Measurements from ENCODE around the gene RAD1.
"Not testable (repeated sequence)": the region's sequence is repeated elsewhere in the genome, so short reads cannot be mapped to it uniquely, and the experiment has no call there.

RAD1 gene

GRCh38 chr5:34915139-34915855, at the start of gene RAD1, which contains the start of gene BRIX1:
RAD1 (minus strand) TSS chr5:34915504; CDS start chr5:34914892, 612 bp downstream.
BRIX1 (plus strand) TSS chr5:34915711; CDS start chr5:34915739, 28 bp downstream.
- DNase-seq, result peak; percentile 99

GRCh38 chr5:34959323-34959722, 44.0 kb upstream of the RAD1 start:
- DNase-seq, result peak; percentile 7

- DNase-seq, result peak; percentile 66
Observed at GRCh38 chr5:34957857-34958690, 42.8 kb upstream of the RAD1 start.

GRCh38 chr5:34957321-34957720, 42.0 kb upstream of the RAD1 start:
- no peak for DNase-seq

GRCh38 chr5:34944460-34945047, 29.2 kb upstream of the RAD1 start:
- DNase-seq, result no peak

GRCh38 chr5:34944044-34944443, 28.7 kb upstream of the RAD1 start:
- no peak for DNase-seq

GRCh38 chr5:34941936-34942335, 26.6 kb upstream of the RAD1 start:
- DNase-seq, result no peak

- no peak for DNase-seq
Observed at GRCh38 chr5:34932947-34933346, 17.6 kb upstream of the RAD1 start.

- no peak for DNase-seq
Observed at GRCh38 chr5:34930870-34931269, 15.6 kb upstream of the RAD1 start.

GRCh38 chr5:34930462-34930844, 15.1 kb upstream of the RAD1 start:
- peak; percentile 30 for DNase-seq

GRCh38 chr5:34929720-34930461, 14.6 kb upstream of the RAD1 start:
- DNase-seq, result peak; percentile 95

GRCh38 chr5:34929134-34929719, 13.9 kb upstream of the RAD1 start, which contains the start of gene DNAJC21:
DNAJC21 (plus strand) TSS chr5:34929559; CDS start chr5:34929820, 261 bp downstream.
- peak; percentile 99 for DNase-seq

- DNase-seq, result no peak
Observed at GRCh38 chr5:34928267-34928666, 13.0 kb upstream of the RAD1 start.

GRCh38 chr5:34927785-34928184, 12.5 kb upstream of the RAD1 start:
- no peak for DNase-seq

- DNase-seq, result no peak
Observed at GRCh38 chr5:34926318-34926888, 11.1 kb upstream of the RAD1 start.

- no peak for DNase-seq
Observed at GRCh38 chr5:34924462-34924765, 9.1 kb upstream of the RAD1 start.

GRCh38 chr5:34923694-34924461, 8.6 kb upstream of the RAD1 start:
- DNase-seq, result peak; percentile 81

GRCh38 chr5:34923256-34923655, 8.0 kb upstream of the RAD1 start:
- not testable (repeated sequence) for DNase-seq

GRCh38 chr5:34919077-34919476, 3.8 kb upstream of the RAD1 start:
- DNase-seq, result peak; percentile 41

- DNase-seq, result no peak
Observed at GRCh38 chr5:34918025-34918424, 2.7 kb upstream of the RAD1 start.

GRCh38 chr5:34916518-34916917, 1.2 kb upstream of the RAD1 start:
- peak; percentile 45 for DNase-seq

- no peak for DNase-seq
Observed at GRCh38 chr5:34915856-34916192, 520 bp upstream of the RAD1 start.

Measured in hematopoietic multipotent progenitor cell treated with erythropoietin and hydrocortisone succinate and interleukin-3 and kit ligand, for 4 days (in vitro differentiated cells).